ENCODE measurements around the gene AHNAK.

DNA sequence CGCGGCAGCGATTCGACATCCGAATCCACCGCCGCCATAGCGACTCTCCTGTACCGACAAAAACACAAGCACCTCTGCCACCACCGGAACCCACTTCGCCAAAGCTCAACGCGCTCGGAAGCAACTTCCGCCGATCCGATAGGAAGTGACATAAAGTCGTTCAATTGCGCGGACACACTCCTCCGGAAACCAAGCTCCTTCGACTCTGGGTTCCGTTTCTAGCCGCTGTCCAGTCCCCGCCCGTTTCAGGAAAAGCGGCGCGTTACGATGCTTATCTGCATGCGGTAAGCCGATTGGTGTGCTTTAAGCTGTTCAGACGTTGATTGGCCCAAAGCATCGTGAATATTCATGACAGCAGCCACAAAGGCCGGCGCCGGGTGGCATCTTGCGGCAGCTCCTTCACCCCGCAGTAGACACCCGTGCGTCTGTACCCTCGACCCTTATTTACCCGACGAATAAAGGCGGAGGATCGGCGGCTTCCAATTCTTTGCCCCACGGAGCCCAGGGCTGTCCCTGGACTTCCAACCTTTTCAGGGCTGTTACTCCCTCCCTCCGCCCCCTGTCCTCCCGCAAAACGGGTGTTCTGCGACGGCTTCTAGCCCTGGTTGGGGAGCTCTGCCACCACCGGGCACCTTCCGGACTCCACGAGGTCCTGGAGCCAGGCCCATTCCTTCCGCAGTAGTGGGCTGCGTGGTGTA is 45.0 kb upstream of the AHNAK start, which contains the start of gene TUT1:
- TF ChIP-seq, protein P1, sequence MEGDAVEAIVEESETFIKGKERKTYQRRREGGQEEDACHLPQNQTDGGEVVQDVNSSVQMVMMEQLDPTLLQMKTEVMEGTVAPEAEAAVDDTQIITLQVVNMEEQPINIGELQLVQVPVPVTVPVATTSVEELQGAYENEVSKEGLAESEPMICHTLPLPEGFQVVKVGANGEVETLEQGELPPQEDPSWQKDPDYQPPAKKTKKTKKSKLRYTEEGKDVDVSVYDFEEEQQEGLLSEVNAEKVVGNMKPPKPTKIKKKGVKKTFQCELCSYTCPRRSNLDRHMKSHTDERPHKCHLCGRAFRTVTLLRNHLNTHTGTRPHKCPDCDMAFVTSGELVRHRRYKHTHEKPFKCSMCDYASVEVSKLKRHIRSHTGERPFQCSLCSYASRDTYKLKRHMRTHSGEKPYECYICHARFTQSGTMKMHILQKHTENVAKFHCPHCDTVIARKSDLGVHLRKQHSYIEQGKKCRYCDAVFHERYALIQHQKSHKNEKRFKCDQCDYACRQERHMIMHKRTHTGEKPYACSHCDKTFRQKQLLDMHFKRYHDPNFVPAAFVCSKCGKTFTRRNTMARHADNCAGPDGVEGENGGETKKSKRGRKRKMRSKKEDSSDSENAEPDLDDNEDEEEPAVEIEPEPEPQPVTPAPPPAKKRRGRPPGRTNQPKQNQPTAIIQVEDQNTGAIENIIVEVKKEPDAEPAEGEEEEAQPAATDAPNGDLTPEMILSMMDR (IDR thresholded peaks at IDR 0.05), result no peak
- peak; percentile 66 to 77 for TF ChIP-seq POLR2A (IDR thresholded peaks at IDR 0.05)
- TF ChIP-seq POLR2AphosphoS5 (IDR thresholded peaks at IDR 0.05), result peak; percentile 97

All from gastroesophageal sphincter (tissue), 3 donors.